ENCODE measurements around the gene EBF4.
"Not testable (repeated sequence)": the region's sequence is repeated elsewhere in the genome, so short reads cannot be mapped to it uniquely, and the experiment has no call there.

EBF4 gene

GRCh38 chr20:2799271-2799670 lies 106.7 kb downstream of the EBF4 start:
- in situ Hi-C loops (cut with HindIII; ENCODE audit: low pct_ligation_motif_present, low pct_unique_long_range_greater_than_20kb, low sequenced_read_pairs): no loop called here
- DNase-seq: no peak

GRCh38 chr20:2799688-2800520 lies 107.3 kb downstream of the EBF4 start:
- DNase-seq: no peak
- in situ Hi-C loops (cut with HindIII; ENCODE audit: low pct_ligation_motif_present, low pct_unique_long_range_greater_than_20kb, low sequenced_read_pairs): no loop called here

GRCh38 chr20:2800521-2801285 lies 108.1 kb downstream of the EBF4 start, which contains the start of gene CPXM1:
Gene CPXM1 (minus strand): TSS chr20:2800627. CDS start chr20:2800572, 55 bp downstream.
- in situ Hi-C loops (cut with HindIII; ENCODE audit: low pct_ligation_motif_present, low pct_unique_long_range_greater_than_20kb, low sequenced_read_pairs): no loop called here
- no peak for DNase-seq

- no peak for DNase-seq
- in situ Hi-C loops (cut with HindIII; ENCODE audit: low pct_ligation_motif_present, low pct_unique_long_range_greater_than_20kb, low sequenced_read_pairs): no loop called here
Measured at GRCh38 chr20:2801286-2801728, 108.7 kb downstream of the EBF4 start.

- in situ Hi-C loops (cut with HindIII; ENCODE audit: low pct_ligation_motif_present, low pct_unique_long_range_greater_than_20kb, low sequenced_read_pairs): no loop called here
- DNase-seq: no peak
Measured at GRCh38 chr20:2804041-2804828, 111.7 kb downstream of the EBF4 start.

- DNase-seq: no peak
Measured at GRCh38 chr20:2804852-2805688, 112.5 kb downstream of the EBF4 start.

GRCh38 chr20:2805689-2806350 lies 113.2 kb downstream of the EBF4 start:
- DNase-seq: no peak
- in situ Hi-C loops (cut with HindIII; ENCODE audit: low pct_ligation_motif_present, low pct_unique_long_range_greater_than_20kb, low sequenced_read_pairs): no loop called here

More at GRCh38 chr20:2804852-2805688, 112.5 kb downstream of the EBF4 start:
- in situ Hi-C loops (cut with HindIII; ENCODE audit: low pct_ligation_motif_present, low pct_unique_long_range_greater_than_20kb, low sequenced_read_pairs): no loop called here

- in situ Hi-C loops (cut with HindIII; ENCODE audit: low pct_ligation_motif_present, low pct_unique_long_range_greater_than_20kb, low sequenced_read_pairs): no loop called here
Measured at GRCh38 chr20:2806351-2806701, 113.7 kb downstream of the EBF4 start.

GRCh38 chr20:2807019-2807418 lies 114.4 kb downstream of the EBF4 start:
- in situ Hi-C loops (cut with HindIII; ENCODE audit: low pct_ligation_motif_present, low pct_unique_long_range_greater_than_20kb, low sequenced_read_pairs): no loop called here

More at GRCh38 chr20:2806351-2806701, 113.7 kb downstream of the EBF4 start:
- no peak for DNase-seq

GRCh38 chr20:2807929-2808328 lies 115.3 kb downstream of the EBF4 start:
- in situ Hi-C loops (cut with HindIII; ENCODE audit: low pct_ligation_motif_present, low pct_unique_long_range_greater_than_20kb, low sequenced_read_pairs); DNase-seq: not testable (repeated sequence)

More at GRCh38 chr20:2807019-2807418, 114.4 kb downstream of the EBF4 start:
- no peak for DNase-seq

GRCh38 chr20:2809690-2810089 lies 117.1 kb downstream of the EBF4 start:
- peak; percentile 20 for DNase-seq
- in situ Hi-C loops (cut with HindIII; ENCODE audit: low pct_ligation_motif_present, low pct_unique_long_range_greater_than_20kb, low sequenced_read_pairs): no loop called here
